SK-N-SH (cell line): ENCODE data around the gene UBE2C. TPM values are rescaled to one million over a fixed set of nuclear protein-coding genes. Genes with fewer than 3 reads are reported as not detected.
A peak's percentile ranks its signal among the peaks of the same experiment; 100 is the strongest.

Experiments used
- CTCF ChIA-PET: fragments of 300-600, 350-600 bp; formaldehyde crosslinking; extraction: SDS; loops from one replicate; lab custom pipeline; 2021; lab: Yijun Ruan, JAX
- POLR2A ChIA-PET: fragments of 350-600 bp; sonication (Branson Sonifier 250); formaldehyde crosslinking; extraction: SDS; loops from one replicate; lab custom pipeline; 2020; ENCODE audit warnings: antibody characterized with exemption, inconsistent platforms; lab: Yijun Ruan, JAX
- DNase-seq: peaks from one replicate; pipeline ENCODE4 v3.0.0; 2012
- H2AFZ ChIP-seq: fragments of 200-600 bp; sonication (generic); 2 replicates; pipeline ENCODE4 v1.8.1; 2016; ENCODE audit warnings: antibody characterized with exemption, mild to moderate bottlenecking, low read depth
- H3F3A ChIP-seq: fragments of 200-600 bp; sonication (generic); replicated peaks from 2 replicates; pipeline ENCODE3; 2016; ENCODE audit warnings: antibody characterized with exemption, mild to moderate bottlenecking; ENCODE audit not compliant: insufficient read depth
- H3K27ac ChIP-seq, 2 experiments: fragments of 200-500 bp in 1 of 2; fragments of 200-600 bp in 1 of 2; sonication (Bioruptor generic) in 1 of 2; sonication (generic), shearing (Covaris generic) in 1 of 2; 2 replicates each; pipeline versions ENCODE4 v1.5.1 to v1.6.1; 2014 to 2016; ENCODE audit warnings: low read depth in 2 of 2, inconsistent platforms in 1 of 2, low read length in 1 of 2, mild to moderate bottlenecking in 1 of 2, mixed read lengths in 1 of 2
- H3K27me3 ChIP-seq: fragments of 200-600 bp; sonication (generic), shearing (Covaris generic); 2 replicates; pipeline ENCODE4 v1.6.1; 2016; ENCODE audit warnings: mixed run types; ENCODE audit not compliant: insufficient read depth
- H3K36me3 ChIP-seq, 2 experiments: fragments of 200-500 bp in 1 of 2; fragments of 200-600 bp in 1 of 2; sonication (Bioruptor generic) in 1 of 2; sonication (generic) in 1 of 2; replicated peaks in 1 of 2; 2 replicates each; pipeline versions ENCODE3 to v1.5.1; 2014 to 2016; ENCODE audit warnings: low read length in 1 of 2, mild to moderate bottlenecking in 1 of 2; ENCODE audit not compliant: insufficient read depth in 2 of 2, control insufficient read depth in 1 of 2
- H3K4me1 ChIP-seq, 2 experiments: fragments of 200-500 bp in 1 of 2; fragments of 200-600 bp in 1 of 2; sonication (Bioruptor generic) in 1 of 2; sonication (generic), shearing (Covaris generic) in 1 of 2; 2 replicates each; pipeline versions ENCODE4 v1.5.1 to v1.6.1; 2014 to 2016; ENCODE audit warnings: low read depth in 1 of 2, low read length in 1 of 2, mixed run types in 1 of 2; ENCODE audit not compliant: insufficient read depth in 2 of 2, control insufficient read depth in 1 of 2
- H3K4me2 ChIP-seq: fragments of 200-600 bp; sonication (generic), shearing (Covaris generic); 2 replicates; pipeline ENCODE4 v1.6.1; 2017; ENCODE audit warnings: mixed run types
- H3K4me3 ChIP-seq, 2 experiments: fragments of 200-500 bp in 1 of 2; fragments of 200-600 bp in 1 of 2; sonication (Bioruptor generic) in 1 of 2; sonication (generic), shearing (Covaris generic) in 1 of 2; 2 replicates each; pipeline versions ENCODE4 v1.5.1 to v1.8.1; 2014 to 2016; ENCODE audit warnings: low read depth in 2 of 2, inconsistent platforms in 1 of 2, low read length in 1 of 2, mild to moderate bottlenecking in 1 of 2, mixed read lengths in 1 of 2, moderate library complexity in 1 of 2
- H3K79me2 ChIP-seq: fragments of 200-600 bp; sonication (generic); 2 replicates; pipeline ENCODE4 v1.8.1; 2017; ENCODE audit warnings: mild to moderate bottlenecking; ENCODE audit not compliant: insufficient read depth
- H3K9ac ChIP-seq: fragments of 200-600 bp; sonication (generic); 2 replicates; pipeline ENCODE4 v1.6.1; 2017; ENCODE audit warnings: mixed run types
- H3K9me2 ChIP-seq: fragments of 200-600 bp; sonication (generic); 2 replicates; pipeline ENCODE4 v1.6.1; 2017; ENCODE audit warnings: mixed run types
- H3K9me3 ChIP-seq: fragments of 200-600 bp; sonication (generic); 2 replicates; pipeline ENCODE4 v1.6.1; 2017; ENCODE audit warnings: mixed run types, mild to moderate bottlenecking, moderate library complexity
- H4K20me1 ChIP-seq: fragments of 200-600 bp; sonication (generic); 2 replicates; pipeline ENCODE4 v1.6.1; 2017; ENCODE audit warnings: mild to moderate bottlenecking, mixed run types; ENCODE audit not compliant: insufficient read depth
- ELF1 ChIP-seq: IDR thresholded peaks from 2 replicates; pipeline ENCODE4 v1.4.0; 2012
- EZH2phosphoT487 ChIP-seq: fragments of 200-600 bp; sonication (generic); IDR thresholded peaks from 2 replicates; pipeline ENCODE4 v1.6.1; 2017; ENCODE audit warnings: low read depth, mixed run types, mild to moderate bottlenecking, antibody characterized with exemption, moderate library complexity, borderline replicate concordance
- FOXM1 ChIP-seq: IDR thresholded peaks from 2 replicates; pipeline ENCODE4 v1.4.0; 2012; ENCODE audit warnings: low read depth, mild to moderate bottlenecking
- JUND ChIP-seq: IDR thresholded peaks from 2 replicates; pipeline ENCODE4 v1.4.0; 2012
- MEF2A ChIP-seq: IDR thresholded peaks from 2 replicates; pipeline ENCODE4 v1.4.0; 2012; ENCODE audit warnings: low read depth, borderline replicate concordance
- MXI1 ChIP-seq: IDR thresholded peaks from 2 replicates; pipeline ENCODE4 v1.6.1; 2012; ENCODE audit warnings: mild to moderate bottlenecking, low read depth, low read length, improper control_type of control experiment
- NFIC ChIP-seq: IDR thresholded peaks from 2 replicates; pipeline ENCODE4 v1.4.0; 2012; ENCODE audit warnings: borderline replicate concordance
- RAD21 ChIP-seq: IDR thresholded peaks from 2 replicates; pipeline ENCODE4 v1.6.1; 2012; ENCODE audit warnings: mild to moderate bottlenecking, low read length
- RFX5 ChIP-seq: IDR thresholded peaks from 2 replicates; pipeline ENCODE4 v1.6.1; 2012; ENCODE audit warnings: mild to moderate bottlenecking, improper control_type of control experiment, low read length
- SIN3A ChIP-seq: IDR thresholded peaks from 2 replicates; pipeline ENCODE4 v1.6.1; 2012; ENCODE audit warnings: low read depth, mild to moderate bottlenecking, low read length, moderate library complexity, borderline replicate concordance
- SMC3 ChIP-seq: IDR thresholded peaks from 2 replicates; pipeline ENCODE4 v1.6.1; 2012; ENCODE audit warnings: low read depth, low read length, improper control_type of control experiment
- TAF1 ChIP-seq: IDR thresholded peaks from 2 replicates; pipeline ENCODE4 v1.6.1; 2012; ENCODE audit warnings: low read depth, mild to moderate bottlenecking, low read length, moderate library complexity, borderline replicate concordance
- TCF12 ChIP-seq: IDR thresholded peaks from 2 replicates; pipeline ENCODE4 v1.4.0; 2012
- whole genome bisulfite sequencing: methylation state at CpG from one replicate; pipeline ENCODE4 v1.1.6; 2017; ENCODE audit warnings: low lambda C conversion rate; 5-methylcytosine and 5-hydroxymethylcytosine counted together
- polyA plus RNA-seq, 3 experiments: library from polyadenylated mRNA; depleted of rRNA; stranded (reverse); fragments of >200 nt; gene quantifications; 2 replicates each; pipeline ENCODE4 v1.2.3, GENCODE V29; 2012
- TF ChIP-seq, protein P1 (sequence below): IDR thresholded peaks from 2 replicates; pipeline ENCODE4 v1.4.0; 2012; ENCODE audit warnings: low read depth, borderline replicate concordance
- TF ChIP-seq, protein P2 (sequence below): fragments of 200-600 bp; sonication (generic); IDR thresholded peaks from 2 replicates; pipeline ENCODE4 v1.6.1; 2017; ENCODE audit warnings: antibody characterized with exemption, mild to moderate bottlenecking, moderate library complexity
- TF ChIP-seq, protein P3 (sequence below): IDR thresholded peaks from 2 replicates; pipeline ENCODE4 v1.4.0; 2012; ENCODE audit warnings: low read depth
- TF ChIP-seq, protein P4 (sequence below): fragments of 150-350 bp; IDR thresholded peaks from 2 replicates; pipeline ENCODE4 v1.6.1; 2016; ENCODE audit warnings: mild to moderate bottlenecking, low read depth, low read length
- TF ChIP-seq, protein P5 (sequence below): IDR thresholded peaks from 2 replicates; pipeline ENCODE4 v1.6.1; 2012; ENCODE audit warnings: mild to moderate bottlenecking, low read depth, low read length, moderate library complexity

UBE2C gene
- polyA plus RNA-seq, 1 of the 3 experiments (the other 2 are of a cell fraction), result 115 TPM

DNA sequence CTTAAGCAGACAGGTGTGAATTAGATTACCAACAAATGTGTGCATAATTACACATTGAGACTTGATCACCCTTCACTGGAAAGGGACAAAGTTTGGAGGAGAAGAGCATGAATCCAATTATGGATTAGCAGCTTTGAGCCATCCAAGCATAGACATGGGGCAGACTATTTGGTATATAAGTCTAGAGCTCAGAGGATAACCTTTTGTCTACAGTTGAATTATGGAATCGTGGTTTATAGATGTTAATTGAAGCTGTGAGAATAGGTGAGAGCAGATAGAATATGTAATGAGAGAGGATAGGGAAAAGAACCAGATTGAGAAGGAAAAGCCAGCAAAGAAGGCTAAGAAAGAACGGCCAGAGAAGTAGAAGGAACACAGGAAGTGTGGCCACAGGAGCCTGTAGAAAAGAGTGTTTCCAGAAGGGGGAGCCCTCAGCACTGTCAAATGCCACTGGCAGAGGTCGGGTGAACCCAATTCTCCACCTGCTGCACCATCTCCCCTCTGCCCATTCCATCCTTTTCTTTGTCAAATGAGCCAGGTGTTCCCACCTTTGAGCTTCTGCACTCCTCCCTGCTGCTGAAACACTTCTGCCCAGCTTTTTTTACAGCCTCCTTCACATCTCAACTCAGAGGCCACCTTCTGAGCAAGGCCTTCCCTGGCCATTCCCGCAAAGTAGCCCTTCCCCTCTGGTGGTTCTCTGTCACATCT lies 13.4 kb upstream of the UBE2C start:
- ChIA-PET CTCF (interaction anchor here (0.6 to 2.1 kb wide), 42 partner anchors 8 to 208 kb away, joined by 3 to 19 read pairs (median 4); partner anchors contain the start of genes PCIF1, SNX21, UBE2C and ZSWIM1), POLR2A (interaction anchor here (0.7 to 1.4 kb wide), 2 partner anchors 34 to 100 kb away, joined by 3 read pairs; partner anchors contain the start of gene SNX21)
- Histone ChIP-seq H3K27ac (peak overlapping the region in 1 of 2 experiments; percentile 1; a peak in 1 of 4 replicates), H2AFZ (no peak overlapping the region), H3K4me1 (no peaks in the 10 kb centered on the region), H3K9me2 (no peaks in the 10 kb centered on the region), H3K79me2 (0 out of 2 replicates have a peak, but pooled peaks cover 3% of the 10 kb centered on the region), H3F3A (peaks cover 9% of the 10 kb centered on the region), H4K20me1 (no peaks in the 10 kb centered on the region), H3K27me3 (no peaks in the 10 kb centered on the region), H3K9ac (no peak overlapping the region), H3K36me3 (peaks cover 41 to 48% of the 10 kb centered on the region in 2 experiments), H3K4me2 (no peak overlapping the region), H3K4me3 (no peak overlapping the region), H3K9me3 (no peaks in the 10 kb centered on the region)
- TF ChIP-seq SMC3, result peak; percentile 47
- peak; percentile 38; the same call in 1 of the 2 replicates for TF ChIP-seq ELF1
- TF ChIP-seq, protein P1, sequence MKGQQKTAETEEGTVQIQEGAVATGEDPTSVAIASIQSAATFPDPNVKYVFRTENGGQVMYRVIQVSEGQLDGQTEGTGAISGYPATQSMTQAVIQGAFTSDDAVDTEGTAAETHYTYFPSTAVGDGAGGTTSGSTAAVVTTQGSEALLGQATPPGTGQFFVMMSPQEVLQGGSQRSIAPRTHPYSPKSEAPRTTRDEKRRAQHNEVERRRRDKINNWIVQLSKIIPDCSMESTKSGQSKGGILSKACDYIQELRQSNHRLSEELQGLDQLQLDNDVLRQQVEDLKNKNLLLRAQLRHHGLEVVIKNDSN, result no peak
- no peak for TF ChIP-seq NFIC
- TF ChIP-seq MXI1, result no peak
- peak; percentile 76 for TF ChIP-seq RAD21
- TF ChIP-seq, protein P2, sequence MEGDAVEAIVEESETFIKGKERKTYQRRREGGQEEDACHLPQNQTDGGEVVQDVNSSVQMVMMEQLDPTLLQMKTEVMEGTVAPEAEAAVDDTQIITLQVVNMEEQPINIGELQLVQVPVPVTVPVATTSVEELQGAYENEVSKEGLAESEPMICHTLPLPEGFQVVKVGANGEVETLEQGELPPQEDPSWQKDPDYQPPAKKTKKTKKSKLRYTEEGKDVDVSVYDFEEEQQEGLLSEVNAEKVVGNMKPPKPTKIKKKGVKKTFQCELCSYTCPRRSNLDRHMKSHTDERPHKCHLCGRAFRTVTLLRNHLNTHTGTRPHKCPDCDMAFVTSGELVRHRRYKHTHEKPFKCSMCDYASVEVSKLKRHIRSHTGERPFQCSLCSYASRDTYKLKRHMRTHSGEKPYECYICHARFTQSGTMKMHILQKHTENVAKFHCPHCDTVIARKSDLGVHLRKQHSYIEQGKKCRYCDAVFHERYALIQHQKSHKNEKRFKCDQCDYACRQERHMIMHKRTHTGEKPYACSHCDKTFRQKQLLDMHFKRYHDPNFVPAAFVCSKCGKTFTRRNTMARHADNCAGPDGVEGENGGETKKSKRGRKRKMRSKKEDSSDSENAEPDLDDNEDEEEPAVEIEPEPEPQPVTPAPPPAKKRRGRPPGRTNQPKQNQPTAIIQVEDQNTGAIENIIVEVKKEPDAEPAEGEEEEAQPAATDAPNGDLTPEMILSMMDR, result peak; percentile 76
- peak; percentile 71 for DNase-seq
- 33% methylated on average over 4 of the region's 4 CpGs for WGBS

DNA sequence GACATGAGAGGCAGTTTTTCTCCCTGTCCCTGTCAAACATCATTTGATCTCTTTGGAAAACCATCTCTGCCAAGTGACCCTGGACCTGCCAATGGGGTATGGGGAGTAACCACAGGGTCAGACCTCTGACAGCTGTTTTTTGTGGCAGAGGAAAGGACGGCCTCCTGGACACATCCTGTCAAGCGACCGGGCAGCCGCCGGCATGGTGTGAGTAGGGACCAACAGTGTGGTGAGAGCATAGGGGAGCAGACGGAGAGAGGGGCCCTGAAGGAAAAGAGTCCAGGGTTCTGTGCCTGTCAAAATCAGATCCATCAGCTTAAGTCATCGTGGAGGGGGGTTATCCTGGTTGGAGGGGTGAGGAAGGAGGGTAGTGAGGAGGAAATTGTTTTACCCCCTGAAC lies 10.6 kb upstream of the UBE2C start:
- Histone ChIP-seq H3K4me3 (no peak overlapping the region), H3K9ac (no peak overlapping the region), H2AFZ (no peak overlapping the region), H3K27ac (no peak overlapping the region), H4K20me1 (no peaks in the 10 kb centered on the region), H3K4me1 (no peaks in the 10 kb centered on the region), H3F3A (peaks cover 9% of the 10 kb centered on the region), H3K27me3 (no peaks in the 10 kb centered on the region), H3K9me3 (no peaks in the 10 kb centered on the region), H3K9me2 (no peaks in the 10 kb centered on the region), H3K4me2 (no peak overlapping the region), H3K79me2 (no peaks in the 10 kb centered on the region), H3K36me3 (peaks cover 43 to 47% of the 10 kb centered on the region in 2 experiments)
- 88% methylated on average over 7 of the region's 7 CpGs for WGBS
- CTCF ChIA-PET, result interaction anchor here (1.1 kb wide), 1 partner anchor 88 kb away, joined by 4 read pairs; no protein-coding TSS in a partner anchor
- POLR2A ChIA-PET, result no interaction called here
- DNase-seq, result no peak
- TF ChIP-seq, protein P3, sequence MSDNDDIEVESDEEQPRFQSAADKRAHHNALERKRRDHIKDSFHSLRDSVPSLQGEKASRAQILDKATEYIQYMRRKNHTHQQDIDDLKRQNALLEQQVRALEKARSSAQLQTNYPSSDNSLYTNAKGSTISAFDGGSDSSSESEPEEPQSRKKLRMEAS, result no peak
- TF ChIP-seq, protein P4, sequence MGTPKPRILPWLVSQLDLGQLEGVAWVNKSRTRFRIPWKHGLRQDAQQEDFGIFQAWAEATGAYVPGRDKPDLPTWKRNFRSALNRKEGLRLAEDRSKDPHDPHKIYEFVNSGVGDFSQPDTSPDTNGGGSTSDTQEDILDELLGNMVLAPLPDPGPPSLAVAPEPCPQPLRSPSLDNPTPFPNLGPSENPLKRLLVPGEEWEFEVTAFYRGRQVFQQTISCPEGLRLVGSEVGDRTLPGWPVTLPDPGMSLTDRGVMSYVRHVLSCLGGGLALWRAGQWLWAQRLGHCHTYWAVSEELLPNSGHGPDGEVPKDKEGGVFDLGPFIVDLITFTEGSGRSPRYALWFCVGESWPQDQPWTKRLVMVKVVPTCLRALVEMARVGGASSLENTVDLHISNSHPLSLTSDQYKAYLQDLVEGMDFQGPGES, result no peak
- TF ChIP-seq TAF1 (no peak), TCF12 (no peak), MEF2A (no peak), ELF1 (no peak), JUND (no peak), SIN3A (no peak), EZH2phosphoT487 (no peak), FOXM1 (no peak), RAD21 (no peak), RFX5 (no peak)
- TF ChIP-seq, protein P1, result no peak
- TF ChIP-seq, protein P5, sequence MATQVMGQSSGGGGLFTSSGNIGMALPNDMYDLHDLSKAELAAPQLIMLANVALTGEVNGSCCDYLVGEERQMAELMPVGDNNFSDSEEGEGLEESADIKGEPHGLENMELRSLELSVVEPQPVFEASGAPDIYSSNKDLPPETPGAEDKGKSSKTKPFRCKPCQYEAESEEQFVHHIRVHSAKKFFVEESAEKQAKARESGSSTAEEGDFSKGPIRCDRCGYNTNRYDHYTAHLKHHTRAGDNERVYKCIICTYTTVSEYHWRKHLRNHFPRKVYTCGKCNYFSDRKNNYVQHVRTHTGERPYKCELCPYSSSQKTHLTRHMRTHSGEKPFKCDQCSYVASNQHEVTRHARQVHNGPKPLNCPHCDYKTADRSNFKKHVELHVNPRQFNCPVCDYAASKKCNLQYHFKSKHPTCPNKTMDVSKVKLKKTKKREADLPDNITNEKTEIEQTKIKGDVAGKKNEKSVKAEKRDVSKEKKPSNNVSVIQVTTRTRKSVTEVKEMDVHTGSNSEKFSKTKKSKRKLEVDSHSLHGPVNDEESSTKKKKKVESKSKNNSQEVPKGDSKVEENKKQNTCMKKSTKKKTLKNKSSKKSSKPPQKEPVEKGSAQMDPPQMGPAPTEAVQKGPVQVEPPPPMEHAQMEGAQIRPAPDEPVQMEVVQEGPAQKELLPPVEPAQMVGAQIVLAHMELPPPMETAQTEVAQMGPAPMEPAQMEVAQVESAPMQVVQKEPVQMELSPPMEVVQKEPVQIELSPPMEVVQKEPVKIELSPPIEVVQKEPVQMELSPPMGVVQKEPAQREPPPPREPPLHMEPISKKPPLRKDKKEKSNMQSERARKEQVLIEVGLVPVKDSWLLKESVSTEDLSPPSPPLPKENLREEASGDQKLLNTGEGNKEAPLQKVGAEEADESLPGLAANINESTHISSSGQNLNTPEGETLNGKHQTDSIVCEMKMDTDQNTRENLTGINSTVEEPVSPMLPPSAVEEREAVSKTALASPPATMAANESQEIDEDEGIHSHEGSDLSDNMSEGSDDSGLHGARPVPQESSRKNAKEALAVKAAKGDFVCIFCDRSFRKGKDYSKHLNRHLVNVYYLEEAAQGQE, result no peak
